Measurements from ENCODE around the gene SH2D2A. TPM values are rescaled to one million over a fixed set of nuclear protein-coding genes. Genes with fewer than 3 reads are reported as not detected.

SH2D2A gene
- total RNA-seq, 2 experiments from 2014 or later: 2.1 to 5.8 TPM

DNA sequence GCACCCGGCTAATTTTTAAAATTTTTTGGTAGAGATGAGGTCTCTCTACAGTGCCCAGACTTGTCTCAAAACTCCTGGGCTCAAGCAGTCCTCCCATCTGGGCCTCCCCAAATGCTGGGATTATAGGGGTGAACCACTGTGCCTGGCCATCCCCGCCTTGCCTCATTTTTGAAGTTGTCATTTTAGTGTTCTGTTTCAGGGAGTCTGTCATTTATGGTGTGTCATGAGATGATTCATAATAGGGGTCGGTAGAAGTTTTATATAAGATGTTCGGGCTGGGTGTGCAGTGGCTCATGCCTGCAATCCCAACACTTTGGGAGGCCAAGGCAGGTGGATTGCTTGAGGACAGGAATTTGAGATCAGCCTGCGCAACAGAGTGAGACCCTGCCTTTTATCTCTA is 40.8 kb downstream of the SH2D2A start:
- H3K4me1 ChIP-seq (ENCODE audit: insufficient read depth, low read length, poor library complexity, severe bottlenecking): peaks cover 11% of the 10 kb centered on the region
- H3K79me2 ChIP-seq (ENCODE audit: insufficient read depth, low read depth, low read length): peaks cover 89% of the 10 kb centered on the region
- H3K36me3 ChIP-seq (ENCODE audit: insufficient read depth, low read length): peaks cover 68% of the 10 kb centered on the region
- no peaks in the 10 kb centered on the region for H3K9me2 ChIP-seq (ENCODE audit: insufficient read depth, low read length)
- no peak overlapping the region for H3K4me3 ChIP-seq (ENCODE audit: low read depth, low read length, poor library complexity, severe bottlenecking)
- ChIA-PET CTCF (ENCODE audit: unreplicated experiment) (no interaction called here), POLR2A (no interaction called here)
- no peaks in the 10 kb centered on the region for H3K9me3 ChIP-seq (ENCODE audit: low read length)
- H3K27ac ChIP-seq (ENCODE audit: low read depth, low read length, poor library complexity, severe bottlenecking): no peak overlapping the region
- H4K20me1 ChIP-seq (ENCODE audit: insufficient read depth, low read length): peaks cover 14% of the 10 kb centered on the region
- H2AFZ ChIP-seq (ENCODE audit: low read length): no peak overlapping the region
- no peak overlapping the region for H3K4me2 ChIP-seq (ENCODE audit: low read length)
- intact Hi-C loops (cut with micrococcal nuclease; ENCODE audit: unreplicated experiment): no loop called here
- TF ChIP-seq, protein P1, sequence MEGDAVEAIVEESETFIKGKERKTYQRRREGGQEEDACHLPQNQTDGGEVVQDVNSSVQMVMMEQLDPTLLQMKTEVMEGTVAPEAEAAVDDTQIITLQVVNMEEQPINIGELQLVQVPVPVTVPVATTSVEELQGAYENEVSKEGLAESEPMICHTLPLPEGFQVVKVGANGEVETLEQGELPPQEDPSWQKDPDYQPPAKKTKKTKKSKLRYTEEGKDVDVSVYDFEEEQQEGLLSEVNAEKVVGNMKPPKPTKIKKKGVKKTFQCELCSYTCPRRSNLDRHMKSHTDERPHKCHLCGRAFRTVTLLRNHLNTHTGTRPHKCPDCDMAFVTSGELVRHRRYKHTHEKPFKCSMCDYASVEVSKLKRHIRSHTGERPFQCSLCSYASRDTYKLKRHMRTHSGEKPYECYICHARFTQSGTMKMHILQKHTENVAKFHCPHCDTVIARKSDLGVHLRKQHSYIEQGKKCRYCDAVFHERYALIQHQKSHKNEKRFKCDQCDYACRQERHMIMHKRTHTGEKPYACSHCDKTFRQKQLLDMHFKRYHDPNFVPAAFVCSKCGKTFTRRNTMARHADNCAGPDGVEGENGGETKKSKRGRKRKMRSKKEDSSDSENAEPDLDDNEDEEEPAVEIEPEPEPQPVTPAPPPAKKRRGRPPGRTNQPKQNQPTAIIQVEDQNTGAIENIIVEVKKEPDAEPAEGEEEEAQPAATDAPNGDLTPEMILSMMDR (conservative IDR thresholded peaks at IDR 0.05; ENCODE audit: low read length): no peak
- no peak for TF ChIP-seq EZH2phosphoT487 (IDR thresholded peaks at IDR 0.05; ENCODE audit: borderline replicate concordance, low read depth, low read length)
- BruUV-seq (replicated peaks): no TSS peak
- DNase-seq (ENCODE audit: low spot score): no peak

- Histone ChIP-seq H2AFZ (ENCODE audit: low read length) (no peak overlapping the region), H3K9me2 (ENCODE audit: insufficient read depth, low read length) (no peaks in the 10 kb centered on the region), H3K4me3 (ENCODE audit: low read depth, low read length, poor library complexity, severe bottlenecking) (no peak overlapping the region), H3K79me2 (ENCODE audit: insufficient read depth, low read depth, low read length) (peaks cover 91% of the 10 kb centered on the region), H3K27ac (ENCODE audit: low read depth, low read length, poor library complexity, severe bottlenecking) (no peak overlapping the region), H4K20me1 (ENCODE audit: insufficient read depth, low read length) (peaks cover 21% of the 10 kb centered on the region), H3K4me1 (ENCODE audit: insufficient read depth, low read length, poor library complexity, severe bottlenecking) (peaks cover 22% of the 10 kb centered on the region), H3K36me3 (ENCODE audit: insufficient read depth, low read length) (peaks cover 71% of the 10 kb centered on the region), H3K4me2 (ENCODE audit: low read length) (no peak overlapping the region), H3K9me3 (ENCODE audit: low read length) (no peaks in the 10 kb centered on the region)
- ChIA-PET POLR2A (no interaction called here), CTCF (ENCODE audit: unreplicated experiment) (no interaction called here)
- TF ChIP-seq EZH2phosphoT487 (IDR thresholded peaks at IDR 0.05; ENCODE audit: borderline replicate concordance, low read depth, low read length): no peak
- TF ChIP-seq, protein P1 (conservative IDR thresholded peaks at IDR 0.05; ENCODE audit: low read length): 0 out of 2 replicates have a peak, but pooled peaks have one; percentile 24
- BruUV-seq (replicated peaks): no TSS peak
- DNase-seq (ENCODE audit: low spot score): no peak
- intact Hi-C loops (cut with micrococcal nuclease; ENCODE audit: unreplicated experiment): no loop called here
Observed at GRCh38 chr1:156773607-156774006, 43.0 kb downstream of the SH2D2A start.

GRCh38 chr1:156772728-156773497 is 43.7 kb downstream of the SH2D2A start:
- BruUV-seq (replicated peaks): no TSS peak
- Histone ChIP-seq H3K4me2 (ENCODE audit: low read length) (peak overlapping the region; percentile 6; the same call in 1 of the 2 replicates), H3K79me2 (ENCODE audit: insufficient read depth, low read depth, low read length) (peaks cover 91% of the 10 kb centered on the region), H4K20me1 (ENCODE audit: insufficient read depth, low read length) (peaks cover 25% of the 10 kb centered on the region), H3K36me3 (ENCODE audit: insufficient read depth, low read length) (peaks cover 64% of the 10 kb centered on the region), H2AFZ (ENCODE audit: low read length) (no peak overlapping the region), H3K27ac (ENCODE audit: low read depth, low read length, poor library complexity, severe bottlenecking) (no peak overlapping the region), H3K9me2 (ENCODE audit: insufficient read depth, low read length) (no peaks in the 10 kb centered on the region), H3K9me3 (ENCODE audit: low read length) (no peaks in the 10 kb centered on the region), H3K4me3 (ENCODE audit: low read depth, low read length, poor library complexity, severe bottlenecking) (no peak overlapping the region), H3K4me1 (ENCODE audit: insufficient read depth, low read length, poor library complexity, severe bottlenecking) (peaks cover 22% of the 10 kb centered on the region)
- intact Hi-C loops (cut with micrococcal nuclease; ENCODE audit: unreplicated experiment): no loop called here
- POLR2A ChIA-PET: interaction anchor here (0.6 to 1.2 kb wide), 3 partner anchors 9 to 85 kb away, joined by 3 to 4 read pairs (median 3); no protein-coding TSS in a partner anchor
- CTCF ChIA-PET (ENCODE audit: unreplicated experiment): no interaction called here
- no peak for TF ChIP-seq EZH2phosphoT487 (IDR thresholded peaks at IDR 0.05; ENCODE audit: borderline replicate concordance, low read depth, low read length)
- TF ChIP-seq, protein P1 (conservative IDR thresholded peaks at IDR 0.05; ENCODE audit: low read length): no peak
- no peak for DNase-seq (ENCODE audit: low spot score)
